Measurements from ENCODE around the gene TMEM117. TPM values are rescaled to one million over a fixed set of nuclear protein-coding genes. Genes with fewer than 3 reads are reported as not detected.

Gene TMEM117
- total RNA-seq, 1 donor from 2014 or later = 13.1 TPM

- Histone ChIP-seq H3K79me2 (ENCODE audit: insufficient read depth, low read length) (no peaks in the 10 kb centered on the region), H3K4me2 (ENCODE audit: low read length) (no peak overlapping the region), H3K9me3 (ENCODE audit: insufficient read depth, low read depth, low read length) (no peaks in the 10 kb centered on the region), H3K9ac (ENCODE audit: low read length) (no peak overlapping the region), H3K4me1 (ENCODE audit: insufficient read depth, low read length) (no peaks in the 10 kb centered on the region), H3K27ac (ENCODE audit: low read depth, low read length) (no peak overlapping the region), H3K4me3 (ENCODE audit: insufficient read depth, low read depth, low read length) (no peak overlapping the region), H3K36me3 (ENCODE audit: insufficient read depth, low read length) (no peaks in the 10 kb centered on the region), H2AFZ (ENCODE audit: low read depth, low read length) (no peak overlapping the region), H4K20me1 (ENCODE audit: insufficient read depth, low read length) (no peaks in the 10 kb centered on the region), H3K27me3 (ENCODE audit: insufficient read depth, low read length) (no peaks in the 10 kb centered on the region)
- no peak overlapping the region for H3K4me3 Mint-ChIP-seq (ENCODE audit: unreplicated experiment)
- H3K27ac Mint-ChIP-seq (ENCODE audit: unreplicated experiment) = no peak overlapping the region
- H3K9me3 Mint-ChIP-seq (ENCODE audit: unreplicated experiment) = peaks cover 15% of the 10 kb centered on the region
- FAIRE-seq (no peak), DNase-seq (ENCODE audit: low read depth) (no peak)
- H3K4me1 Mint-ChIP-seq (ENCODE audit: low read depth, unreplicated experiment) = no peaks in the 10 kb centered on the region
- peaks cover 5% of the 10 kb centered on the region for H3K36me3 Mint-ChIP-seq (ENCODE audit: low read depth, unreplicated experiment)
- TF ChIP-seq CTCF (IDR thresholded peaks at IDR 0.05; ENCODE audit: insufficient read depth, low read depth, low read length) (no peak), EZH2 (IDR thresholded peaks at IDR 0.05; ENCODE audit: insufficient read depth, low read length) (no peak)
- no peaks in the 10 kb centered on the region for H3K27me3 Mint-ChIP-seq (ENCODE audit: low read depth, unreplicated experiment)
These were observed 140.1 kb downstream of the TMEM117 start for GRCh38 chr12:43976027-43976426.

- Histone ChIP-seq H3K4me2 (ENCODE audit: low read length) (no peak overlapping the region), H3K9ac (ENCODE audit: low read length) (no peak overlapping the region), H4K20me1 (ENCODE audit: insufficient read depth, low read length) (no peaks in the 10 kb centered on the region), H3K4me1 (ENCODE audit: insufficient read depth, low read length) (no peaks in the 10 kb centered on the region), H3K4me3 (ENCODE audit: insufficient read depth, low read depth, low read length) (no peak overlapping the region), H2AFZ (ENCODE audit: low read depth, low read length) (no peak overlapping the region), H3K79me2 (ENCODE audit: insufficient read depth, low read length) (no peaks in the 10 kb centered on the region), H3K27me3 (ENCODE audit: insufficient read depth, low read length) (no peaks in the 10 kb centered on the region), H3K27ac (ENCODE audit: low read depth, low read length) (no peak overlapping the region), H3K9me3 (ENCODE audit: insufficient read depth, low read depth, low read length) (no peaks in the 10 kb centered on the region), H3K36me3 (ENCODE audit: insufficient read depth, low read length) (no peaks in the 10 kb centered on the region)
- TF ChIP-seq CTCF (IDR thresholded peaks at IDR 0.05; ENCODE audit: insufficient read depth, low read depth, low read length) (no peak), EZH2 (IDR thresholded peaks at IDR 0.05; ENCODE audit: insufficient read depth, low read length) (no peak)
- FAIRE-seq = no peak
- Mint-ChIP-seq H3K27me3 (ENCODE audit: low read depth, unreplicated experiment) (no peaks in the 10 kb centered on the region), H3K9me3 (ENCODE audit: unreplicated experiment) (peaks cover 16% of the 10 kb centered on the region), H3K4me1 (ENCODE audit: low read depth, unreplicated experiment) (no peaks in the 10 kb centered on the region), H3K27ac (ENCODE audit: unreplicated experiment) (no peak overlapping the region), H3K36me3 (ENCODE audit: low read depth, unreplicated experiment) (peaks cover 3% of the 10 kb centered on the region), H3K4me3 (ENCODE audit: unreplicated experiment) (no peak overlapping the region)
- no peak for DNase-seq (ENCODE audit: low read depth)
These were observed 142.7 kb downstream of the TMEM117 start for GRCh38 chr12:43978556-43978955.

GRCh38 chr12:43979450-43979849, 143.6 kb downstream of the TMEM117 start:
- H3K4me1 ChIP-seq (ENCODE audit: insufficient read depth, low read length) = no peaks in the 10 kb centered on the region
- Mint-ChIP-seq H3K4me3 (ENCODE audit: unreplicated experiment) (no peak overlapping the region), H3K27ac (ENCODE audit: unreplicated experiment) (no peak overlapping the region), H3K4me1 (ENCODE audit: low read depth, unreplicated experiment) (no peaks in the 10 kb centered on the region), H3K9me3 (ENCODE audit: unreplicated experiment) (peaks cover 16% of the 10 kb centered on the region), H3K27me3 (ENCODE audit: low read depth, unreplicated experiment) (no peaks in the 10 kb centered on the region), H3K36me3 (ENCODE audit: low read depth, unreplicated experiment) (peaks cover 3% of the 10 kb centered on the region)
- H3K27me3 ChIP-seq (ENCODE audit: insufficient read depth, low read length) = no peaks in the 10 kb centered on the region
- FAIRE-seq (no peak), DNase-seq (ENCODE audit: low read depth) (no peak)
- H3K27ac ChIP-seq (ENCODE audit: low read depth, low read length) = no peak overlapping the region
- no peaks in the 10 kb centered on the region for H3K36me3 ChIP-seq (ENCODE audit: insufficient read depth, low read length)
- H3K4me3 ChIP-seq (ENCODE audit: insufficient read depth, low read depth, low read length) = no peak overlapping the region
- H3K79me2 ChIP-seq (ENCODE audit: insufficient read depth, low read length) = no peaks in the 10 kb centered on the region
- H3K9ac ChIP-seq (ENCODE audit: low read length) = no peak overlapping the region
- no peaks in the 10 kb centered on the region for H4K20me1 ChIP-seq (ENCODE audit: insufficient read depth, low read length)
- no peak overlapping the region for H2AFZ ChIP-seq (ENCODE audit: low read depth, low read length)
- no peaks in the 10 kb centered on the region for H3K9me3 ChIP-seq (ENCODE audit: insufficient read depth, low read depth, low read length)
- H3K4me2 ChIP-seq (ENCODE audit: low read length) = no peak overlapping the region
- TF ChIP-seq CTCF (IDR thresholded peaks at IDR 0.05; ENCODE audit: insufficient read depth, low read depth, low read length) (no peak), EZH2 (IDR thresholded peaks at IDR 0.05; ENCODE audit: insufficient read depth, low read length) (no peak)
